B cell (primary cell): ENCODE results near the gene CRY1. TPM values are rescaled to one million over a fixed set of nuclear protein-coding genes. Genes with fewer than 3 reads are reported as not detected.

Source experiments
- ATAC-seq: fragments of 200-7000 bp; cut with Tn5 transposase; one replicate; pipeline ENCODE4 v1.10.0; 2021; ENCODE audit warnings: low read depth, mild to moderate bottlenecking, moderate number of reproducible peaks, moderate library complexity
- CTCF ChIA-PET: fragments of 350-600 bp; sonication (Branson Sonifier 250); formaldehyde crosslinking; loops from one replicate; lab custom pipeline; 2021; ENCODE audit warnings: antibody characterized with exemption, inconsistent platforms; lab: Charles Lee
- POLR2A ChIA-PET: fragments of 350-600 bp; sonication (Branson Sonifier 250); formaldehyde crosslinking; loops from one replicate; lab custom pipeline; 2021; ENCODE audit warnings: antibody characterized with exemption; lab: Charles Lee
- DNase-seq: peaks from one replicate; pipeline ENCODE4 v3.0.0; 2013
- H2AFZ ChIP-seq: 2 replicates; pipeline ENCODE4 v1.6.1; 2012; ENCODE audit warnings: mild to moderate bottlenecking, low read depth, low read length; ENCODE audit not compliant: insufficient read depth, poor library complexity, severe bottlenecking
- H3K27ac ChIP-seq, 2 donors: 1 replicate in 1 of 2; 2 replicates in 1 of 2; pipeline ENCODE4 v1.5.1; 2012 to 2013; ENCODE audit warnings: low read length in 2 of 2, mild to moderate bottlenecking in 2 of 2, moderate library complexity in 1 of 2
- H3K27me3 ChIP-seq, 4 experiments: fragments of 200-600 bp in 1 of 4; sonication (generic) in 1 of 4; replicated peaks in 1 of 4; 1 replicate in 2 of 4; 2 replicates in 2 of 4; pipeline versions ENCODE4 v1.6.1 to v1.7.0; 2013 to 2016; ENCODE audit warnings: low read length in 3 of 4, mild to moderate bottlenecking in 2 of 4, mixed read lengths in 1 of 4, moderate library complexity in 1 of 4; ENCODE audit not compliant: insufficient read depth in 4 of 4, control insufficient read depth in 3 of 4; ENCODE audit errors: control extremely low read depth in 1 of 4
- H3K36me3 ChIP-seq, 2 experiments: replicated peaks in 1 of 2; 1 replicate in 1 of 2; 2 replicates in 1 of 2; pipeline versions ENCODE4 v1.6.1 to v1.7.1; 2013; ENCODE audit warnings: low read length in 1 of 2; ENCODE audit not compliant: insufficient read depth in 2 of 2, control insufficient read depth in 1 of 2; ENCODE audit errors: control extremely low read depth in 1 of 2, extremely low read depth in 1 of 2
- H3K4me1 ChIP-seq, 2 donors: fragments of 200-600 bp in 1 of 2; sonication (generic) in 1 of 2; 1 replicate in 1 of 2; 2 replicates in 1 of 2; pipeline versions ENCODE4 v1.5.1 to v1.6.1; 2013 to 2017; ENCODE audit warnings: low read length in 2 of 2; ENCODE audit not compliant: control insufficient read depth in 2 of 2, insufficient read depth in 2 of 2
- H3K4me2 ChIP-seq: replicated peaks from 2 replicates; pipeline ENCODE3; 2012; ENCODE audit warnings: mild to moderate bottlenecking, low read depth, low read length; ENCODE audit not compliant: poor library complexity, severe bottlenecking
- H3K4me3 ChIP-seq, 5 experiments: fragments of 200-600 bp in 1 of 5; sonication (generic) in 1 of 5; 1 replicate in 3 of 5; 2 replicates in 2 of 5; pipeline versions ENCODE4 v1.5.1 to v1.7.0; 2011 to 2016; ENCODE audit warnings: low read length in 4 of 5, mild to moderate bottlenecking in 4 of 5, low read depth in 2 of 5, control low read depth in 1 of 5, moderate library complexity in 1 of 5; ENCODE audit not compliant: insufficient read depth in 1 of 5; ENCODE audit errors: control extremely low read depth in 1 of 5, extremely low read depth in 1 of 5
- H3K79me2 ChIP-seq: fragments of 200-600 bp; sonication (generic); one replicate; pipeline ENCODE4 v1.6.0; 2016; ENCODE audit warnings: low read length; ENCODE audit not compliant: control insufficient read depth, insufficient read depth
- H3K9ac ChIP-seq: fragments of 200-600 bp; sonication (generic); 2 replicates; pipeline ENCODE4 v1.6.1; 2017; ENCODE audit warnings: mild to moderate bottlenecking, low read length, moderate library complexity
- H3K9me3 ChIP-seq, 3 donors: one replicate each; pipeline versions ENCODE4 v1.6.1 to v1.7.1; 2013; ENCODE audit warnings: low read length in 2 of 3; ENCODE audit not compliant: control insufficient read depth in 2 of 3, insufficient read depth in 1 of 3; ENCODE audit errors: control extremely low read depth in 1 of 3
- H4K20me1 ChIP-seq: 2 replicates; pipeline ENCODE4 v1.6.0; 2012; ENCODE audit warnings: mild to moderate bottlenecking, low read length; ENCODE audit not compliant: insufficient read depth, control insufficient read depth, poor library complexity, severe bottlenecking
- H3K27ac Mint-ChIP-seq: one replicate; pipeline ENCODE4 v1.8.0; 2021; ENCODE audit warnings: mixed read lengths
- H3K27me3 Mint-ChIP-seq: one replicate; pipeline ENCODE4 v1.8.0; 2021; ENCODE audit warnings: mixed read lengths
- H3K4me1 Mint-ChIP-seq: one replicate; pipeline ENCODE4 v1.8.0; 2021; ENCODE audit warnings: mixed read lengths
- H3K4me3 Mint-ChIP-seq: one replicate; pipeline ENCODE4 v1.8.0; 2021; ENCODE audit warnings: mixed read lengths
- H3K9me3 Mint-ChIP-seq: one replicate; pipeline ENCODE4 v1.8.0; 2022; ENCODE audit warnings: mixed read lengths; ENCODE audit not compliant: insufficient read depth
- EZH2 ChIP-seq: IDR thresholded peaks from 2 replicates; pipeline ENCODE4 v1.6.1; 2012; ENCODE audit warnings: borderline replicate concordance, low read depth, mild to moderate bottlenecking, moderate library complexity, low read length; ENCODE audit not compliant: insufficient read depth, poor library complexity, severe bottlenecking
- WGBS: methylation state at CpG from one replicate; pipeline ENCODE4 v1.1.5; 2013; ENCODE audit warnings: missing lambda C conversion rate; ENCODE audit not compliant: insufficient coverage; 5-methylcytosine and 5-hydroxymethylcytosine counted together
- intact Hi-C: fragments of 100-400 bp; cut with micrococcal nuclease; formaldehyde crosslinking; loops from one replicate; pipeline ENCODE4 v1.10.0; 2022
- polyA plus RNA-seq: library from polyadenylated mRNA; depleted of rRNA; stranded (reverse); fragments of >200 nt; gene quantifications from 2 replicates; pipeline ENCODE4 v1.2.3, GENCODE V29; 2012
- total RNA-seq, 2 donors: library from RNA; stranded (reverse); fragments of 120-200 nt in 1 of 2; gene quantifications; 1 replicate in 1 of 2; 2 replicates in 1 of 2; pipeline versions ENCODE4 v1.2.3 to v1.2.4, GENCODE V29; 2013 to 2022
- TF ChIP-seq, protein P1 (sequence below): fragments of 200-600 bp; IDR thresholded peaks from one replicate; pipeline ENCODE4 v1.8.0; 2022; ENCODE audit warnings: antibody characterized with exemption, mild to moderate bottlenecking

Gene CRY1
- total and polyA plus RNA-seq, 2 donors (not counting 1 experiment from before 2014, with no cell fraction given) = 2.4 to 8.8 TPM

DNA sequence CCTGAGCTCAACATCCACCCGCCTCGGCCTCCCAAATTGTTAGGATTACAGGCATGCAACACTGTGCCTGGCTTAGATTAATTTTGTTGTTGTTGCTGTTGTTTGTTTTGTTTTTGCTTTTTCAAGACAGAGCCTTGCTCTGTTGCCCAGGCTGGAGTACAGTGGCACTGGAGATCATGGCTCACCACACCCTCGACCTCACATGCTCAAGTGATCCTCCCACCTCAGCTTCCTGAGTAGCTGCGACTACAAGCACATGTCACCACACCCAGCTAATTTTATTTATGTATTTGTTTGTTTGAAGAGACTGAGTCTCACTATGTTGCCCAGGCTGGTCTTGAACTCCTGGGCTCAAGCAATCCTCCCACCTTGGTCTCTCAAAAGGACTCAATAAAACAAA, 26.7 kb downstream of the CRY1 start:
- ChIA-PET CTCF (interaction anchor here (1.0 kb wide), 1 partner anchor 13 kb away, joined by 3 read pairs; no protein-coding TSS in a partner anchor), POLR2A (no interaction called here)
- Histone ChIP-seq H3K79me2 (no peaks in the 10 kb centered on the region), H3K27ac (no peak overlapping the region), H4K20me1 (no peaks in the 10 kb centered on the region), H3K27me3 (no peaks in the 10 kb centered on the region), H3K9me3 (peaks cover 0 to 7% (median 0%) of the 10 kb centered on the region in 3 donors), H2AFZ (no peak overlapping the region), H3K4me2 (no peak overlapping the region), H3K9ac (no peak overlapping the region), H3K36me3 (no peaks in the 10 kb centered on the region), H3K4me1 (no peaks in the 10 kb centered on the region), H3K4me3 (no peak overlapping the region)
- DNase-seq (no peak), ATAC-seq (no peak)
- intact Hi-C loops = no loop called here
- Mint-ChIP-seq H3K9me3 (no peaks in the 10 kb centered on the region), H3K27ac (no peak overlapping the region), H3K4me1 (no peaks in the 10 kb centered on the region), H3K4me3 (no peak overlapping the region), H3K27me3 (peaks cover 7% of the 10 kb centered on the region)
- WGBS = 90% methylated on average over 2 of the region's 4 CpGs
- no peak for TF ChIP-seq EZH2
- TF ChIP-seq, protein P1, sequence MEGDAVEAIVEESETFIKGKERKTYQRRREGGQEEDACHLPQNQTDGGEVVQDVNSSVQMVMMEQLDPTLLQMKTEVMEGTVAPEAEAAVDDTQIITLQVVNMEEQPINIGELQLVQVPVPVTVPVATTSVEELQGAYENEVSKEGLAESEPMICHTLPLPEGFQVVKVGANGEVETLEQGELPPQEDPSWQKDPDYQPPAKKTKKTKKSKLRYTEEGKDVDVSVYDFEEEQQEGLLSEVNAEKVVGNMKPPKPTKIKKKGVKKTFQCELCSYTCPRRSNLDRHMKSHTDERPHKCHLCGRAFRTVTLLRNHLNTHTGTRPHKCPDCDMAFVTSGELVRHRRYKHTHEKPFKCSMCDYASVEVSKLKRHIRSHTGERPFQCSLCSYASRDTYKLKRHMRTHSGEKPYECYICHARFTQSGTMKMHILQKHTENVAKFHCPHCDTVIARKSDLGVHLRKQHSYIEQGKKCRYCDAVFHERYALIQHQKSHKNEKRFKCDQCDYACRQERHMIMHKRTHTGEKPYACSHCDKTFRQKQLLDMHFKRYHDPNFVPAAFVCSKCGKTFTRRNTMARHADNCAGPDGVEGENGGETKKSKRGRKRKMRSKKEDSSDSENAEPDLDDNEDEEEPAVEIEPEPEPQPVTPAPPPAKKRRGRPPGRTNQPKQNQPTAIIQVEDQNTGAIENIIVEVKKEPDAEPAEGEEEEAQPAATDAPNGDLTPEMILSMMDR = no peak

DNA sequence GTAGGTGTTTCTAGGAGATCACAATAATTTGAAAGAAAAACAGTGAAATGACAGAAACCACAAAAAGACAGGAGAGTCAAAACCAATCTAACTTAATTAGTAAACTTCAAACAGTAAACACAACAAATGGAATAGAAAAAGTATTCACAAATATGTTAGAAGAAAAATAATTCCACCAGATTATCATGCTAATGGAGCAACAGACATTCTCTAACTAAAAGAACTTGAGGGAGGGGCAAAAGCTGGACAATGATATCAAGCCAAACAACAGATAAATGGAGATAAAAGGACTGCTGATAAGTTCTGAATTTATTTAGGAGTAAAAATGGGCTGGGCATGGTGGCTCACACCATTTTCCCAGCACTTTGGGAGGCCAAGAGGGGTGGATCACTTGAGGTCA, 28.7 kb downstream of the CRY1 start:
- DNase-seq (no peak), ATAC-seq (no peak)
- Histone ChIP-seq H3K36me3 (no peaks in the 10 kb centered on the region), H3K4me3 (no peak overlapping the region), H3K79me2 (no peaks in the 10 kb centered on the region), H3K27me3 (no peaks in the 10 kb centered on the region), H3K4me2 (no peak overlapping the region), H3K9ac (no peak overlapping the region), H4K20me1 (no peaks in the 10 kb centered on the region), H3K27ac (no peak overlapping the region), H3K9me3 (peaks cover 0 to 7% (median 0%) of the 10 kb centered on the region in 3 donors), H3K4me1 (no peaks in the 10 kb centered on the region), H2AFZ (no peak overlapping the region)
- CTCF ChIA-PET = no interaction called here
- no peak for TF ChIP-seq EZH2
- TF ChIP-seq, protein P1 = no peak
- Mint-ChIP-seq H3K27me3 (peaks cover 7% of the 10 kb centered on the region), H3K9me3 (no peaks in the 10 kb centered on the region), H3K4me1 (no peaks in the 10 kb centered on the region), H3K27ac (no peak overlapping the region), H3K4me3 (no peak overlapping the region)
- intact Hi-C loops = no loop called here
- POLR2A ChIA-PET = no interaction called here
